Keratinocyte (primary cell): ENCODE measurements around the gene ANKRD6. TPM values are rescaled to one million over a fixed set of nuclear protein-coding genes. Genes with fewer than 3 reads are reported as not detected.

Experiments used
- DNase-seq: peaks from one replicate; pipeline ENCODE4 v3.0.0-alpha.2; 2011; ENCODE audit warnings: low read depth, missing footprints, low spot score
- FAIRE-seq: peaks from 2 replicates; lab custom pipeline; 2011; peaks lifted over from hg19 to GRCh38; lab: Jason Lieb, UNC
- H2AFZ ChIP-seq: 2 replicates; pipeline ENCODE4 v1.6.0; 2012; ENCODE audit warnings: low read length, control low read depth, inconsistent platforms; ENCODE audit not compliant: control insufficient read depth
- H3K27ac ChIP-seq: 2 replicates; pipeline ENCODE4 v1.5.1; 2011; ENCODE audit warnings: low read length; ENCODE audit not compliant: control insufficient read depth, insufficient read depth
- H3K27me3 ChIP-seq: 3 replicates; pipeline ENCODE4 v1.6.0; 2011; ENCODE audit warnings: low read length; ENCODE audit not compliant: control insufficient read depth, insufficient read depth; ENCODE audit errors: extremely low read depth
- H3K36me3 ChIP-seq, 2 experiments: 2 replicates in 1 of 2; 3 replicates in 1 of 2; pipeline ENCODE4 v1.5.1; 2011; ENCODE audit warnings: low read length in 2 of 2, mild to moderate bottlenecking in 1 of 2; ENCODE audit not compliant: control insufficient read depth in 2 of 2, insufficient read depth in 2 of 2; ENCODE audit errors: extremely low read depth in 1 of 2
- H3K4me1 ChIP-seq: 3 replicates; pipeline ENCODE4 v1.5.1; 2011; ENCODE audit warnings: low read length; ENCODE audit not compliant: control insufficient read depth, insufficient read depth; ENCODE audit errors: extremely low read depth
- H3K4me2 ChIP-seq: 3 replicates; pipeline ENCODE4 v1.6.0; 2011; ENCODE audit warnings: low read depth, low read length; ENCODE audit not compliant: control insufficient read depth, insufficient read depth; ENCODE audit errors: extremely low read depth
- H3K4me3 ChIP-seq, 3 experiments: fragments of 200-600 bp in 1 of 3; sonication (generic) in 1 of 3; 2 replicates in 2 of 3; 3 replicates in 1 of 3; pipeline ENCODE4 v1.5.1; 2011 to 2016; ENCODE audit warnings: low read length in 3 of 3, mild to moderate bottlenecking in 3 of 3, control low read depth in 2 of 3, inconsistent platforms in 1 of 3, low read depth in 1 of 3, mixed read lengths in 1 of 3, mixed run types in 1 of 3, moderate library complexity in 1 of 3; ENCODE audit not compliant: control insufficient read depth in 2 of 3, insufficient read depth in 2 of 3; ENCODE audit errors: extremely low read depth in 1 of 3
- H3K79me2 ChIP-seq: 2 replicates; pipeline ENCODE4 v1.6.0; 2012; ENCODE audit warnings: low read length; ENCODE audit not compliant: control insufficient read depth, insufficient read depth
- H3K9ac ChIP-seq: 3 replicates; pipeline ENCODE4 v1.6.0; 2011; ENCODE audit warnings: low read length; ENCODE audit not compliant: control insufficient read depth, insufficient read depth; ENCODE audit errors: extremely low read depth
- H3K9me1 ChIP-seq: 3 replicates; pipeline ENCODE4 v1.6.0; 2011; ENCODE audit warnings: low read length; ENCODE audit not compliant: control insufficient read depth, insufficient read depth; ENCODE audit errors: extremely low read depth
- H3K9me3 ChIP-seq: 2 replicates; pipeline ENCODE4 v1.5.1; 2012; ENCODE audit warnings: low read depth, low read length; ENCODE audit not compliant: control insufficient read depth
- H4K20me1 ChIP-seq: 3 replicates; pipeline ENCODE4 v1.6.0; 2011; ENCODE audit warnings: low read length; ENCODE audit not compliant: control insufficient read depth, insufficient read depth; ENCODE audit errors: extremely low read depth
- EZH2 ChIP-seq: IDR thresholded peaks from one replicate; pipeline ENCODE4 v1.6.1; 2012; ENCODE audit warnings: inconsistent platforms, mild to moderate bottlenecking, low read length, moderate library complexity
- dilution Hi-C: fragments of 300-500 bp; cut with MboI; formaldehyde crosslinking; loops from one replicate; pipeline ENCODE4 v1.7.0; 2020; ENCODE audit warnings: low sequenced_read_pairs; ENCODE audit not compliant: extremely low pct_ligation_motif_present
- polyA plus RNA-seq, 5 experiments: library from polyadenylated mRNA; depleted of rRNA in 3 of 5; stranded (reverse) in 3 of 5; stranded (forward) in 1 of 5; unstranded in 1 of 5; fragments of >200 nt; gene quantifications; 1 replicate in 1 of 5; 2 replicates in 3 of 5; 3 replicates in 1 of 5; pipeline versions ENCODE4 v1.2.1 to v1.2.3, GENCODE V29; 2011 to 2012; ENCODE audit warnings: missing spikeins in 2 of 5, low read depth in 1 of 5, low replicate concordance in 1 of 5
- TF ChIP-seq, protein P1 (sequence below), 3 experiments: IDR thresholded peaks in 1 of 3; conservative IDR thresholded peaks in 1 of 3; optimal IDR thresholded peaks in 1 of 3; 2 replicates in 2 of 3; 3 replicates in 1 of 3; pipeline versions ENCODE3 to v1.5.1; 2011; ENCODE audit warnings: low read length in 3 of 3, mild to moderate bottlenecking in 3 of 3, moderate library complexity in 2 of 3, control low read depth in 1 of 3, inconsistent platforms in 1 of 3; ENCODE audit not compliant: insufficient read depth in 2 of 3; ENCODE audit errors: extremely low read depth in 1 of 3

ANKRD6 gene
- polyA plus RNA-seq, 1 donor (not counting 4 experiments of a cell fraction or from before 2014, with no cell fraction given), result 5.7 TPM

DNA sequence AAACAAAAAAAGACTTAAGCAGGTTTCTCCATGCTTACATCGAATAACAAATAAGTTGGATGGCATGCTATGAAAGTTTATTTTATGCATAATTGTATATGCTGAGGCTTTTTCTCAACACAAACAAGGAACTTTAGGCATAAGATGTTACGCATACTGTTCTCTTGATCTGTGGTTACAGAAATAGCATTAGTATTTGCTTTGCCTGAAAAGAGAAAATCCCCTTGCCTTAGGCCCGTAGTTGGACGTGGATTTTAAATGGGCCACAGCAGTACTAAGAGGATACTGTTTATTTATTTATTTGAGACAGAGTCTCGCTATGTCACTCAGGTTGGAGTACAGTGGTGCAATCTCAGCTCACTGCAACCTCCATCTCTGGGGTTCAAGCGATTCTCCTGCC lies 186.6 kb downstream of the ANKRD6 start:
- Histone ChIP-seq H2AFZ (no peak overlapping the region), H4K20me1 (no peaks in the 10 kb centered on the region), H3K36me3 (peaks cover 0 to 1% of the 10 kb centered on the region in 2 experiments), H3K9ac (no peak overlapping the region), H3K27ac (no peak overlapping the region), H3K4me3 (no peak overlapping the region), H3K27me3 (no peaks in the 10 kb centered on the region), H3K4me2 (no peak overlapping the region), H3K4me1 (no peaks in the 10 kb centered on the region), H3K9me1 (no peaks in the 10 kb centered on the region), H3K79me2 (no peaks in the 10 kb centered on the region), H3K9me3 (no peaks in the 10 kb centered on the region)
- TF ChIP-seq EZH2, result no peak
- TF ChIP-seq, protein P1, sequence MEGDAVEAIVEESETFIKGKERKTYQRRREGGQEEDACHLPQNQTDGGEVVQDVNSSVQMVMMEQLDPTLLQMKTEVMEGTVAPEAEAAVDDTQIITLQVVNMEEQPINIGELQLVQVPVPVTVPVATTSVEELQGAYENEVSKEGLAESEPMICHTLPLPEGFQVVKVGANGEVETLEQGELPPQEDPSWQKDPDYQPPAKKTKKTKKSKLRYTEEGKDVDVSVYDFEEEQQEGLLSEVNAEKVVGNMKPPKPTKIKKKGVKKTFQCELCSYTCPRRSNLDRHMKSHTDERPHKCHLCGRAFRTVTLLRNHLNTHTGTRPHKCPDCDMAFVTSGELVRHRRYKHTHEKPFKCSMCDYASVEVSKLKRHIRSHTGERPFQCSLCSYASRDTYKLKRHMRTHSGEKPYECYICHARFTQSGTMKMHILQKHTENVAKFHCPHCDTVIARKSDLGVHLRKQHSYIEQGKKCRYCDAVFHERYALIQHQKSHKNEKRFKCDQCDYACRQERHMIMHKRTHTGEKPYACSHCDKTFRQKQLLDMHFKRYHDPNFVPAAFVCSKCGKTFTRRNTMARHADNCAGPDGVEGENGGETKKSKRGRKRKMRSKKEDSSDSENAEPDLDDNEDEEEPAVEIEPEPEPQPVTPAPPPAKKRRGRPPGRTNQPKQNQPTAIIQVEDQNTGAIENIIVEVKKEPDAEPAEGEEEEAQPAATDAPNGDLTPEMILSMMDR (optimal IDR thresholded peaks at IDR 0.05 in 1 of 3, IDR thresholded peaks at IDR 0.05 in 1 of 3, conservative IDR thresholded peaks at IDR 0.05 in 1 of 3; ENCODE audit: extremely low read depth in 1 of 3, insufficient read depth in 2 of 3, low read length in 3 of 3), result no peak
- DNase-seq, result no peak
- dilution Hi-C loops, result no loop called here
- no peak for FAIRE-seq

DNA sequence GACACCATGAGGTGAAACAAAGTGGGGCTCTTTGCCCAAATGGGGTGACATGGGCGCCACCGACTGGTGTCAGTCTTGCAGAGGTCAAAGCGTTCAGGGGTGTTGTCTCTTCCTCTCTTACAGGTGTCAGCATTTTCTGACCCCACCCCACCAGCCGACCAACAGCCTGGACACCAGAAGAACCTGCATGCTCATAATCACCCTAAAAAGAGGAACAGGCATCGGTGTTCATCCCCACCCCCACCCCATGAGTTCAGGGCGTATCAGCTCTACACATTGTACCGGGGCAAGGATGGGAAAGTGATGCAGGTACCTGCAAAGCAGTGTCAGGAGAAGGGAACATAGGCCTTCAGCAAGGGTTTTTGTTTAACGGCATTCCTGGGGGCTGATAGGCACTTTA lies 190.8 kb downstream of the ANKRD6 start:
- peaks cover 0 to 1% of the 10 kb centered on the region in 2 experiments for H3K36me3 ChIP-seq
- DNase-seq (no peak), FAIRE-seq (no peak)
- H3K27me3 ChIP-seq, result no peaks in the 10 kb centered on the region
- dilution Hi-C loops, result loop anchor here (10.0 kb wide), 1 partner anchor 189 kb away; the partner anchor contains the start of gene ANKRD6
- no peaks in the 10 kb centered on the region for H3K9me1 ChIP-seq
- H3K9me3 ChIP-seq, result no peaks in the 10 kb centered on the region
- H3K4me2 ChIP-seq, result no peak overlapping the region
- H2AFZ ChIP-seq, result no peak overlapping the region
- H3K9ac ChIP-seq, result no peak overlapping the region
- TF ChIP-seq, protein P1 (optimal IDR thresholded peaks at IDR 0.05 in 1 of 3, IDR thresholded peaks at IDR 0.05 in 1 of 3, conservative IDR thresholded peaks at IDR 0.05 in 1 of 3; ENCODE audit: extremely low read depth in 1 of 3, insufficient read depth in 2 of 3, low read length in 3 of 3), result no peak
- TF ChIP-seq EZH2, result no peak
- no peaks in the 10 kb centered on the region for H4K20me1 ChIP-seq
- H3K4me1 ChIP-seq, result no peaks in the 10 kb centered on the region
- H3K27ac ChIP-seq, result no peak overlapping the region
- H3K4me3 ChIP-seq, result no peak overlapping the region
- H3K79me2 ChIP-seq, result no peaks in the 10 kb centered on the region
